HCT116 (cell line): ENCODE data around the gene TTLL3.

Experiments used
- EGR1 ChIP-seq: IDR thresholded peaks from 2 replicates; pipeline ENCODE4 v1.6.1; 2012; ENCODE audit warnings: low read depth
- EZH2 ChIP-seq: fragments of 200-600 bp; sonication (generic); IDR thresholded peaks from 2 replicates; pipeline ENCODE4 v1.6.1; 2017; ENCODE audit warnings: antibody characterized with exemption, mixed run types
- POLR2A ChIP-seq: IDR thresholded peaks from 2 replicates; pipeline ENCODE4 v1.7.0; 2011; ENCODE audit warnings: borderline replicate concordance; ENCODE audit not compliant: insufficient read depth, insufficient read length; ENCODE audit errors: extremely low read depth
- SP1 ChIP-seq: IDR thresholded peaks from 2 replicates; pipeline ENCODE4 v1.6.1; 2012; ENCODE audit warnings: low read depth
- TF ChIP-seq, protein P1 (sequence below), 3 experiments: fragments of 200-600 bp in 1 of 3; sonication (generic) in 1 of 3; IDR thresholded peaks in 2 of 3; conservative IDR thresholded peaks in 1 of 3; 2 replicates each; pipeline ENCODE4 v1.5.1; 2012 to 2017; ENCODE audit warnings: low read depth in 2 of 3, low read length in 2 of 3, antibody characterized with exemption in 1 of 3, borderline replicate concordance in 1 of 3, control low read depth in 1 of 3, mild to moderate bottlenecking in 1 of 3, mixed read lengths in 1 of 3, mixed run types in 1 of 3, moderate library complexity in 1 of 3; ENCODE audit not compliant: insufficient read depth in 1 of 3

DNA sequence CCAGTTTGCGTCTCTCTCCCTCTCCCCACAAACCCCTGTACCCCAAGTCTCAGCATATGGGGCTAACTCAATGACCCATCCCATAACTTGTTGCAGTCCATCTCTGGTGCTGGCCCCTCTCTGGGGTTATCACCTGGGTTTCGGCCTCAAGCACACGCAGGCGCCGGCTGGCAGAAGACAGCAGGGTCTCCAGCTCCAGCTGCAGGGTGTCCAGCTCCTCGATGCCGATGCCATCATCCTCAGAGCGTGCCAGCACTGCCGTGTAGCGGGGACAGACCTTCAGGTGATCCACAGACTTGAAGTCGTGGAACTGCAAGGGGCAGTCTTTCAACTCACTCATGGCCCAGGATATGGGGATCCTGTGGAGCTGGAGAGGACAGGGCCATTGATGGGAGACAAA lies 18.9 kb upstream of the TTLL3 start:
- TF ChIP-seq, protein P1, sequence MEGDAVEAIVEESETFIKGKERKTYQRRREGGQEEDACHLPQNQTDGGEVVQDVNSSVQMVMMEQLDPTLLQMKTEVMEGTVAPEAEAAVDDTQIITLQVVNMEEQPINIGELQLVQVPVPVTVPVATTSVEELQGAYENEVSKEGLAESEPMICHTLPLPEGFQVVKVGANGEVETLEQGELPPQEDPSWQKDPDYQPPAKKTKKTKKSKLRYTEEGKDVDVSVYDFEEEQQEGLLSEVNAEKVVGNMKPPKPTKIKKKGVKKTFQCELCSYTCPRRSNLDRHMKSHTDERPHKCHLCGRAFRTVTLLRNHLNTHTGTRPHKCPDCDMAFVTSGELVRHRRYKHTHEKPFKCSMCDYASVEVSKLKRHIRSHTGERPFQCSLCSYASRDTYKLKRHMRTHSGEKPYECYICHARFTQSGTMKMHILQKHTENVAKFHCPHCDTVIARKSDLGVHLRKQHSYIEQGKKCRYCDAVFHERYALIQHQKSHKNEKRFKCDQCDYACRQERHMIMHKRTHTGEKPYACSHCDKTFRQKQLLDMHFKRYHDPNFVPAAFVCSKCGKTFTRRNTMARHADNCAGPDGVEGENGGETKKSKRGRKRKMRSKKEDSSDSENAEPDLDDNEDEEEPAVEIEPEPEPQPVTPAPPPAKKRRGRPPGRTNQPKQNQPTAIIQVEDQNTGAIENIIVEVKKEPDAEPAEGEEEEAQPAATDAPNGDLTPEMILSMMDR (IDR thresholded peaks at IDR 0.05 in 2 of 3, conservative IDR thresholded peaks at IDR 0.05 in 1 of 3; ENCODE audit: borderline replicate concordance in 1 of 3, insufficient read depth in 1 of 3, low read depth in 2 of 3, low read length in 2 of 3): no peak
- TF ChIP-seq EZH2 (no peak), SP1 (no peak), POLR2A (no peak), EGR1 (no peak)
